Esophagus (tissue), 2 donors: ENCODE measurements around the gene FXYD6. TPM values are rescaled to one million over a fixed set of nuclear protein-coding genes. Genes with fewer than 3 reads are reported as not detected.
"Not testable (repeated sequence)": the region's sequence is repeated elsewhere in the genome, so short reads cannot be mapped to it uniquely, and the experiment has no call there.

ENCODE experiments used
- H3K27ac ChIP-seq, 2 donors: one replicate each; pipeline ENCODE4 v1.5.1; 2013; ENCODE audit warnings: low read depth in 2 of 2, mild to moderate bottlenecking in 2 of 2, inconsistent platforms in 1 of 2, low read length in 1 of 2, moderate library complexity in 1 of 2
- H3K27me3 ChIP-seq, 2 donors: one replicate each; pipeline ENCODE4 v1.6.1; 2013; ENCODE audit warnings: low read length in 2 of 2, control low read depth in 1 of 2, mild to moderate bottlenecking in 1 of 2; ENCODE audit not compliant: insufficient read depth in 2 of 2, control insufficient read depth in 1 of 2
- H3K36me3 ChIP-seq, 2 donors: one replicate each; pipeline ENCODE4 v1.6.1; 2013; ENCODE audit warnings: low read length in 1 of 2; ENCODE audit not compliant: control insufficient read depth in 2 of 2, insufficient read depth in 2 of 2
- H3K4me1 ChIP-seq, 2 donors: one replicate each; pipeline ENCODE4 v1.6.1; 2013; ENCODE audit warnings: low read length in 1 of 2; ENCODE audit not compliant: control insufficient read depth in 2 of 2, insufficient read depth in 2 of 2
- H3K4me3 ChIP-seq, 2 donors: one replicate each; pipeline ENCODE4 v1.5.1; 2013; ENCODE audit warnings: low read length in 2 of 2, mild to moderate bottlenecking in 2 of 2, low read depth in 1 of 2, moderate library complexity in 1 of 2
- H3K9me3 ChIP-seq, 2 donors: one replicate each; pipeline ENCODE4 v1.6.1; 2013; ENCODE audit warnings: mild to moderate bottlenecking in 2 of 2, low read depth in 1 of 2, low read length in 1 of 2, moderate library complexity in 1 of 2; ENCODE audit not compliant: control insufficient read depth in 2 of 2, insufficient read depth in 1 of 2
- WGBS, 2 donors: extraction: QIAGEN DNeasy Blood & Tissue Kit; methylation state at CpG; one replicate each; pipeline ENCODE4 v1.1.7; 2013; 5-methylcytosine and 5-hydroxymethylcytosine counted together
- polyA plus RNA-seq, 2 donors: library from polyadenylated mRNA; stranded (reverse); fragments of 200-250 nt; gene quantifications; one replicate each; pipeline ENCODE4 v1.2.3, GENCODE V29; 2013
- donor health status: healthy with polysubstance abuse.
- donor health status: Bipolar disorder and iron deficiency.

The FXYD6 gene
- polyA plus RNA-seq, 2 donors, result 3.4 to 7.0 TPM

DNA sequence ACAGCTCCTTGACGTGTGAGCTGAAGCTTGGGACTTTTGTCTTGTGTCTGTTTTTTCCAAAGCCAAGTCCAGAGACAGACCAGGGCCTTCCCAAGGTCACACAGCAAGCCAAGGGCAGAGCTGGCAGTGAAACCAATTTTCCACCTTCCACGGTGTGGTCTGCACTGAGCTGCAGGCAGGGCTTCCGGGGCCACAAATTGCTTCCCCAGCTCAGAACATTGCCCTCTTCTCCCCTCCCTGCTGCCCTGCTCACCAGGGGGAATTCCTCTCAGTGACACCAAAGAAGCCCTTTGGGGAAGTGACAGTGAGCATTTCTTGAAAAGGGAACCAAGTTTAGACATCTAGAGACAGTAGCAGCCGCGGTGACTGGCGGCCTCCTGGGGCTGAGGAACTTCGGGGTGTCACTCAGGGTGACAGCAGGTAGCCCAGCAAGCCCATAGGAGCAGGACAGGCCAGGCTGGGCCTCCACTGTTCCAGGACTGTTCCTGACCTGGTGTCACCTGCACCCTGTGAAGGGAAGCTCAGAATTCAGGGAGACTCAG, 61.1 kb downstream of the FXYD6 start:
- Histone ChIP-seq H3K27ac (peak overlapping the region; percentile 68 to 69), H3K4me1 (peaks cover 3 to 16% of the 10 kb centered on the region in 2 donors), H3K9me3 (no peaks in the 10 kb centered on the region), H3K4me3 (no peak overlapping the region), H3K27me3 (no peaks in the 10 kb centered on the region), H3K36me3 (no peaks in the 10 kb centered on the region)
- WGBS, 2 donors, result 43 to 63% methylated on average over 7 of the region's 7 CpGs

DNA sequence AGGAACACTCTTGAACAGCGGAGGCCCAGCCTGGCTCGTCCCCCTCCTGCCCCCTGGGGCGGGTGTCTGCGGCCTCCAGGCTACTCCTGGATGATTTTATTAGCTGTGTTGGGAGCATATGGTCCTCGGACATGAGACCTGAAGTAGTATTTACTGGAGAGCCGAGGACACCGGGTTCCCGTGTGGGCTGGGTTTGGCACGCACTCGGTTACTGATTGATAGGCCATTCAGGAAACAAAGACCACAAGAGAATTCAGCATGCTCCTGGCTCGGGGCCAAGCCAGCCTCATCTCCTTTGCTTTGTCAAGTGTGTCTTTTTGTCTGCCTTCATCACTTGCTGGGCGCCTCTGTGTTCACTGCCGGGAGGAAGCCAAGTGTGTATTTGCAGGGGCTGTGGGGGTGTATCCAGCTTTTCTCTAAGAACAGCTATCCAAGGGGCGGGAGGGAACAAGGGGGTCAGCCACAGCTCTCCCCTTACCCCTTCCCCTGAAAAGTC, 61.6 kb downstream of the FXYD6 start:
- Histone ChIP-seq H3K4me3 (no peak overlapping the region), H3K27ac (peak overlapping the region; percentile 68 to 69), H3K9me3 (no peaks in the 10 kb centered on the region), H3K4me1 (peaks cover 3 to 16% of the 10 kb centered on the region in 2 donors), H3K36me3 (no peaks in the 10 kb centered on the region), H3K27me3 (no peaks in the 10 kb centered on the region)
- 45 to 49% methylated on average over 14 of the region's 14 CpGs for WGBS, 2 donors

DNA sequence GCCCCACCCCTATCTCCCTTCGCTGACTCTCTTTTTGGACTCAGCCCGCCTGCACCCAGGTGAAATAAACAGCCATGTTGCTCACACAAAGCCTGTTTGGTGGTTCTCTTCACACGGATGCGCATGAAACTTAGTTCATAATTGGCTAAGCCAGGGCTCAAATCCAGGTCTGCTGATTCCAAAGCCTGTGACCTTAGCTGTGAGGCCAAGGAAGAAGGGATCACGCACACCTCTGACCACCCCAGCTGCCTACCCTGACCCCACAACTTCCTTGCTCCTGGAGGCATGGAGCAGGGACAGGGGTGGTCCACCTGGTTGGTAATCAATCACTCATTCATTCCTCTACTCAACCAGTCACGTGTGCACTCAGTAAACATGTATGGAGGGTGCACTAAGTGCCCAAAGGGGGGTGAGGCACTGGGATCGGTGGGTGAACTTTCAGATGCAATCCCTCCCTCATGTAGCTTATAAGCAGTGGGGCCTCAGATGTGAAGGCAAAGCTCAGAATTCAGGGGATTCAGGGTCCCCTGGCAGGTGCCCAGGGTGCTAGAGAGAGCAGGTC, 62.2 kb downstream of the FXYD6 start:
- Histone ChIP-seq H3K27me3 (no peaks in the 10 kb centered on the region), H3K4me3 (no peak overlapping the region), H3K4me1 (peaks cover 5 to 16% of the 10 kb centered on the region in 2 donors), H3K9me3 (no peaks in the 10 kb centered on the region), H3K36me3 (no peaks in the 10 kb centered on the region), H3K27ac (no peak overlapping the region)
- WGBS, 2 donors, result 79 to 82% methylated on average over 7 of the region's 7 CpGs

DNA sequence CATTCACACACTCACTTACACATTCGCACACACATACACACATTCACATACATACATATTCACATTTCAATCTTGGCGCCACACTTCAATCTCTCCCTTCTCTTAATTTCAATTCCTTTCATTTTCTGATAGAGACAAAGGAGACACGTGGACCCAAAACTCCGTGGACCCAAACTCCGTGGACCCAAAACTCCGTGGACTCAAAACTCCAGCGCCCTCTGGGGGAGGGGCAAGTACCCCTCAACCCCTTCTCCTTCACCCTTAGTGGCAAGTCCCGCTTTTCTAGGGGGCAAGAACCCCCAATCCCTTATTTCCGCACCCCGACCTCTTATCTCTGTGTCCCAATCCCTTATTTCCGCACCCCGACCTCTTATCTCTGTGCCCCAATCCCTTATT, 66.4 kb downstream of the FXYD6 start:
- not testable (repeated sequence) for H3K4me3 ChIP-seq, H3K27me3 ChIP-seq, H3K27ac ChIP-seq, H3K4me1 ChIP-seq, H3K9me3 ChIP-seq, H3K36me3 ChIP-seq
- 86 to 87% methylated on average over 12 of the region's 12 CpGs for WGBS, 2 donors

DNA sequence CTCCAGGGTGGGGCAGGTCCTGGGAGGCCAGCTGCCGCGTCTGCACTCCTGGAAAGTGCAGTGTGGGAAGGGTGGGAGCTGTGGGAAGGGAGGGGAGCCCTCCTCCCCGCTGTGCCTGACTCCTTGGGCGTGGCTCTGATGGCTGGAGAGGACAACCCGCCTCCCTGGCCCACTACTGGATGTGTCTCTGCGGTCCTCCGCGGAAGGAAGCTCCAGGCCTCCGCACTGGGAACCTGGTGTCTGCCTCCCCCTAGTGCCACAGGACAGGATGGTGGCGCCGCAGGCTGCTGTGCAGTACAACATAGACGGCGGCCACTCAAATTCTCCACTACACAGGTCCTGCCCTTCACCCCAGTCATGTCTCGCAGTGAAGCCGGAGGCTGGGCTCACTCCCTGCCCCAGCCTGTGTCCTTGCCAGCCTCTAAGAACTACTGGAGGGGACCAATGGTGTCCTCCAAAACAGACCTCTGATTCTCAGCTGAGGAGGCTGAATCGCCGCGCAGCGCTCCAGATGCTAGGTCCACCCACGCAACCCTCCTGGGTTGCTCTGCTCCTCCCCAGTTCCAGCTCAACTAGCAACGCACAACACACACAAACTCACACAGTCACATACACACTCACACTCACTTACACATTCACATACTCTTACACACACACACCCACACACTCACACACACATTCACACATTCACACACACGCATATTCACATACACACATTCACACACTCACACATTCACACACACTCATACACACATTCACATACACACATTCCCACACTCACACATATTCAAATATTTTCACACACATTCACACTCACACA, 67.0 kb downstream of the FXYD6 start:
- H3K36me3 ChIP-seq, result no peaks in the 10 kb centered on the region
- peak overlapping the region; percentile 6 to 8 for H3K27ac ChIP-seq
- peaks cover 3% of the 10 kb centered on the region in 2 donors for H3K4me1 ChIP-seq
- H3K4me3 ChIP-seq, result no peak overlapping the region
- H3K27me3 ChIP-seq, result no peaks in the 10 kb centered on the region
- WGBS, 2 donors, result 27 to 34% methylated on average over 22 of the region's 22 CpGs
- H3K9me3 ChIP-seq, result no peaks in the 10 kb centered on the region

DNA sequence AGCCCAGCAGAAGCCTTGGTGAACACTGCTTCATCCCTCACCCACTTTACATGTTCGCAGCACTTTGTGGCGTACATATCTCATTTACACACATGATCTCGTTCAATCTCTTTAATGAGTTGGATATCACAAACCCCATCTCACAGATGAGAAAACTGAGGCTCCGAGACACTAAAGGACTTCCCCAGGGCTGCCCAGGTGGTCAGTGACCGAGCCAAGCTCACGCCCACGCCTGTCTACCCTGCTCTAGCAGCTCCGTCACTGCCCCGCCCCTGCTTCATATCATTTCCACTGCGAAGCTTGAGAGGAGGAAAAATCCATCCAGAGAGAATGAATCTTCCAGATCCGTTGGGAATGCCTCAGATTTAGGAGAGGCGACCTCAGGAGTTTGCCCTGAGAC, 67.7 kb downstream of the FXYD6 start:
- WGBS, 2 donors, result 48 to 56% methylated on average over 12 of the region's 12 CpGs
- Histone ChIP-seq H3K27ac (peak overlapping the region in 1 of 2 donors; percentile 8), H3K27me3 (no peaks in the 10 kb centered on the region), H3K36me3 (no peaks in the 10 kb centered on the region), H3K4me1 (peaks cover 0 to 3% of the 10 kb centered on the region in 2 donors), H3K9me3 (no peaks in the 10 kb centered on the region), H3K4me3 (no peak overlapping the region)

DNA sequence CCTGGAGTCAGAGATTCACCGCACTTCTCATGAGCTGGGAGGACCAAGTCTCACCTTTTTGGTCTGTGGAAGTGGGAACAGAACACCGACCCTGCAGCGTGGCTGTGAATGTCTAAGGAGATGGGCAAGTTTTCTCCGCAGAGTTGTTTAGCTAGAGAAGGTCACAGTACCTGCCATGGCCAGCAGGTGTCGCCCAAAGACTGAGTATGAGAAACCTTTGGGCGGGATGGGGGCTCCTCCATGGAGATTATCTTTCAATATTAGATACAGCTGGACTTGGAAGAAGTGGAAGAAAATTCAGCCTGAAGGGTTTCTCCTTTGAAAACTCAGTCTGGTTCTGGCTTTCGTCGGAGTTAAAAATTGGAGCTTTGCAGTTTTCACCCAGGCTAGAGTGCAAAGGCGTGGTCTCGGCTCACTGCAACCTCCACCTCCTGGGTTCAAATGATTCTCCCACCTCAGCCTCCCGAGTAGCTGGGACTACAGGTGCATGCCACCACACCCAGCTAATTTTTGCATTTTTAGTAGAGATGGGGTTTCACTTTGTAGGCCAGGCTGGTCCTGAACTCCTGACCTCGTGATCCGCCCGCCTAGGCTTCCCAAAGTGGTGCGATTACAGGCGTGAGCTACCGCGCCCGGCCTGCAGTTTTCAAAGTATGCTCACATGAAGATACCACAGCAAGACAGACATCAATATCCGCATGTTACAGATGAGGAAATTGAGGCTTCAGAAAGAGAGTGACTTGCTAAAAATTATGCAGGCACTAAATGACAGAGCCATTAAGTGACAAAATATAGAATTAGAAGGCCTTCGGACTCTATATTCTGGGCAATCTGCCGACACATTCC, 68.8 kb downstream of the FXYD6 start:
- H3K9me3 ChIP-seq, result no peaks in the 10 kb centered on the region

DNA sequence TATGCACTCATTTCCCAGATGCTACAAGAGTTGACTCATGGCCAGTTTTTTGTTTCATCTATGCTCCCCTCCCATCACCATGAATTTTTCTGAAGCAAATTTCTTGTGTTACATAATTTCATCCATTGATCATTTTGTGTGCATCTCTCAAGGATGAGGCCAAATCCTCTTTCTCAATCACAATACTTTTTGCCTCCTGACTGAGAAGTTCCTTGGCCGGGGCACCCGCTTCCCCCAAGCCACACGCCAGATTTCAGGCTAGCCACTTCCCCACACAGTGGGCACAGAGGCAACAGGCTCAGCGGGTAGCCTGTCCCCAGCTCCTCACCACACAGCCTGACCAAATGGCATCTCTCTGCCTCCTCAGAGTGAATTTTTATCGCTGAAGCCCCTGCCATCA, 69.6 kb downstream of the FXYD6 start:
- Histone ChIP-seq H3K36me3 (no peaks in the 10 kb centered on the region), H3K4me3 (no peak overlapping the region), H3K9me3 (no peaks in the 10 kb centered on the region), H3K4me1 (peaks cover 0 to 5% of the 10 kb centered on the region in 2 donors), H3K27ac (no peak overlapping the region), H3K27me3 (no peaks in the 10 kb centered on the region)
- 79 to 80% methylated on average over 5 of the region's 5 CpGs for WGBS, 2 donors

More for the DNA sequence above, 68.8 kb downstream of the FXYD6 start:
- peaks cover 0 to 5% of the 10 kb centered on the region in 2 donors for H3K4me1 ChIP-seq
- H3K4me3 ChIP-seq, result no peak overlapping the region
- H3K27ac ChIP-seq, result no peak overlapping the region
- H3K27me3 ChIP-seq, result no peaks in the 10 kb centered on the region
- H3K36me3 ChIP-seq, result no peaks in the 10 kb centered on the region
- WGBS, 2 donors, result 52 to 54% methylated on average over 22 of the region's 22 CpGs

DNA sequence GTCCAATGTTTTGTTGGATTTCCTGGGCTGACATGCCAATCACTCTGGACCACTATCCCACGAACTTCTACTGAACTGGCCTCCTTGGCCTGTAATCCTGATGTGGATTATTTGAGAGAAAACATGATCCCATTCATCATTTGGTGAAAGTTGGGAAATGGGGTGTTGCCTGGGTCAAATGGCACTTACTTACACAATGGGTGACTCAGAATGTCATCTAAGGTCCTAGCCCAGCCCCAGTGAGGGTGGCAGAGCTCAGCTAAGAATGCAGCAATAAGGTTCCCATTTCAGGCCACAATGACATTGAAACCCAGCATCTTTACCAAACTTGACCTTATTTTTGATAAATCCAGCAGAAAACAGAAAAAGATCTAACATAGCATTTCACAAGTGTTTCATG, 71.4 kb downstream of the FXYD6 start:
- no peaks in the 10 kb centered on the region for H3K27me3 ChIP-seq
- WGBS, 2 donors, result 26 to 42% methylated on average over 1 of the region's 1 CpG
- H3K36me3 ChIP-seq, result no peaks in the 10 kb centered on the region
- peaks cover 0 to 5% of the 10 kb centered on the region in 2 donors for H3K4me1 ChIP-seq
- H3K9me3 ChIP-seq, result no peaks in the 10 kb centered on the region
- no peak overlapping the region for H3K4me3 ChIP-seq
- no peak overlapping the region for H3K27ac ChIP-seq
